Gastroesophageal sphincter (tissue), 3 donors: ENCODE data around the gene LCORL.

Experiments used
- CTCF ChIP-seq, 4 experiments: fragments of 200-600 bp in 2 of 4; fragments of 450-650 bp in 2 of 4; sonication (generic) in 1 of 4; IDR thresholded peaks; one replicate each; pipeline ENCODE4 v1.5.1; 2017 to 2019; ENCODE audit warnings: antibody characterized with exemption in 4 of 4, mild to moderate bottlenecking in 2 of 4, moderate library complexity in 2 of 4
- POLR2AphosphoS5 ChIP-seq: sonication (generic); formaldehyde crosslinking; IDR thresholded peaks from one replicate; pipeline ENCODE4 v1.6.1; 2017; ENCODE audit warnings: antibody characterized with exemption

GRCh38 chr4:17816142-17816541, 205.4 kb downstream of the LCORL start:
- TF ChIP-seq CTCF (IDR thresholded peaks at IDR 0.05) = no peak
- no peak for TF ChIP-seq POLR2AphosphoS5
